IMR-90 (cell line): Measurements from ENCODE around the gene TAC4. TPM values are rescaled to one million over a fixed set of nuclear protein-coding genes. Genes with fewer than 3 reads are reported as not detected.

Source experiments
- ATAC-seq: fragments of 200-7000 bp; cut with Tn5 transposase; 2 replicates; pipeline ENCODE4 v1.9.1; 2020; ENCODE audit warnings: low read depth, mild to moderate bottlenecking, moderate library complexity
- BruUV-seq: library from RNA; stranded (reverse); fragments of 400-500 nt; replicated peaks from 2 replicates; lab custom pipeline; 2021; lab: Mats Ljungman, UMichigan
- CTCF ChIA-PET: fragments of 300-600 bp; formaldehyde crosslinking; extraction: SDS; loops from one replicate; lab custom pipeline; 2021; ENCODE audit warnings: antibody characterized with exemption; lab: Yijun Ruan, JAX
- POLR2A ChIA-PET: fragments of 300-600 bp; sonication (Branson Sonifier 250); formaldehyde crosslinking; loops from one replicate; lab custom pipeline; 2022; ENCODE audit warnings: antibody characterized with exemption; ENCODE audit not compliant: unreplicated experiment; lab: Charles Lee
- DNase-seq: peaks from one replicate; pipeline ENCODE4 v3.0.0; 2013
- H2AFZ ChIP-seq: replicated peaks from 2 replicates; pipeline ENCODE3; 2013; ENCODE audit warnings: low read length, mild to moderate bottlenecking; ENCODE audit not compliant: poor library complexity
- H2AK5ac ChIP-seq: 2 replicates; pipeline ENCODE4 v1.6.1; 2013; ENCODE audit warnings: low read depth, low read length, inconsistent platforms
- H2AK9ac ChIP-seq: replicated peaks from 2 replicates; pipeline ENCODE3; 2013; ENCODE audit warnings: mild to moderate bottlenecking, low read depth, low read length, moderate library complexity; ENCODE audit not compliant: poor library complexity
- H2BK120ac ChIP-seq: 2 replicates; pipeline ENCODE4 v1.6.1; 2013; ENCODE audit warnings: low read depth, low read length, inconsistent platforms
- H2BK15ac ChIP-seq: 3 replicates; pipeline ENCODE4 v1.6.1; 2013; ENCODE audit warnings: low read depth, low read length, inconsistent platforms
- H2BK20ac ChIP-seq: 2 replicates; pipeline ENCODE4 v1.6.1; 2013; ENCODE audit warnings: low read depth, mild to moderate bottlenecking, inconsistent platforms, low read length, moderate library complexity
- H2BK5ac ChIP-seq: 2 replicates; pipeline ENCODE4 v1.6.1; 2013; ENCODE audit warnings: mild to moderate bottlenecking, low read depth, low read length, inconsistent platforms; ENCODE audit not compliant: poor library complexity, severe bottlenecking
- H3K14ac ChIP-seq: replicated peaks from 2 replicates; pipeline ENCODE4 v1.6.1; 2013; ENCODE audit warnings: low read depth, low read length, inconsistent platforms
- H3K18ac ChIP-seq: 2 replicates; pipeline ENCODE4 v1.6.1; 2013; ENCODE audit warnings: low read depth, low read length, control low read depth
- H3K23ac ChIP-seq: 2 replicates; pipeline ENCODE4 v1.6.1; 2013; ENCODE audit warnings: low read depth, low read length, inconsistent platforms
- H3K27ac ChIP-seq: 2 replicates; pipeline ENCODE4 v1.5.1; 2013; ENCODE audit warnings: mild to moderate bottlenecking, control low read depth, low read length; ENCODE audit not compliant: insufficient read depth
- H3K27me3 ChIP-seq: 2 replicates; pipeline ENCODE4 v1.6.1; 2013; ENCODE audit warnings: low read length; ENCODE audit not compliant: control insufficient read depth, insufficient read depth
- H3K36me3 ChIP-seq: 2 replicates; pipeline ENCODE4 v1.6.1; 2013; ENCODE audit warnings: low read length, mixed read lengths; ENCODE audit not compliant: control insufficient read depth, insufficient read depth
- H3K4ac ChIP-seq: 2 replicates; pipeline ENCODE4 v1.6.1; 2013; ENCODE audit warnings: low read depth, low read length, inconsistent platforms
- H3K4me1 ChIP-seq: 2 replicates; pipeline ENCODE4 v1.6.1; 2013; ENCODE audit warnings: low read length, mixed read lengths; ENCODE audit not compliant: control insufficient read depth, insufficient read depth
- H3K4me2 ChIP-seq: 2 replicates; pipeline ENCODE4 v1.6.1; 2013; ENCODE audit warnings: low read depth, mild to moderate bottlenecking, control low read depth, low read length, moderate library complexity
- H3K4me3 ChIP-seq: 2 replicates; pipeline ENCODE4 v1.5.1; 2013; ENCODE audit warnings: low read depth, mild to moderate bottlenecking, control low read depth, low read length, moderate library complexity; ENCODE audit not compliant: insufficient read depth
- H3K56ac ChIP-seq: 2 replicates; pipeline ENCODE4 v1.6.1; 2013; ENCODE audit warnings: low read length, inconsistent platforms; ENCODE audit not compliant: insufficient read depth; ENCODE audit errors: extremely low read depth
- H3K79me1 ChIP-seq, 2 experiments: 2 replicates each; pipeline ENCODE4 v1.6.1; 2013; ENCODE audit warnings: low read length in 2 of 2, inconsistent platforms in 1 of 2, low read depth in 1 of 2
- H3K9ac ChIP-seq: 2 replicates; pipeline ENCODE4 v1.6.1; 2013; ENCODE audit warnings: low read depth, low read length, control low read depth
- H3K9me1 ChIP-seq: 2 replicates; pipeline ENCODE4 v1.6.1; 2013; ENCODE audit warnings: low read length, inconsistent platforms; ENCODE audit not compliant: insufficient read depth
- H3K9me3 ChIP-seq: 2 replicates; pipeline ENCODE4 v1.6.1; 2013; ENCODE audit warnings: low read length; ENCODE audit not compliant: control insufficient read depth, insufficient read depth
- H4K20me1 ChIP-seq: 2 replicates; pipeline ENCODE4 v1.6.1; 2013; ENCODE audit warnings: low read length, inconsistent platforms; ENCODE audit not compliant: insufficient read depth
- H4K5ac ChIP-seq: 2 replicates; pipeline ENCODE4 v1.6.1; 2013; ENCODE audit warnings: mild to moderate bottlenecking, low read depth, low read length, control low read depth
- H4K8ac ChIP-seq, 2 experiments: 2 replicates each; pipeline ENCODE4 v1.6.1; 2013; ENCODE audit warnings: low read depth in 2 of 2, low read length in 2 of 2, control low read depth in 1 of 2, inconsistent platforms in 1 of 2
- H4K91ac ChIP-seq: 2 replicates; pipeline ENCODE4 v1.6.1; 2013; ENCODE audit warnings: low read depth, low read length, inconsistent platforms; ENCODE audit not compliant: insufficient read depth
- BHLHE40 ChIP-seq: fragments of 150-350 bp; IDR thresholded peaks from 2 replicates; pipeline ENCODE4 v1.6.1; 2016; ENCODE audit warnings: mild to moderate bottlenecking, low read depth, low read length
- CEBPB ChIP-seq: IDR thresholded peaks from 2 replicates; pipeline ENCODE4 v1.6.1; 2012; ENCODE audit warnings: low read depth, low read length, improper control_type of control experiment
- CHD1 ChIP-seq: IDR thresholded peaks from 2 replicates; pipeline ENCODE4 v1.6.1; 2012; ENCODE audit warnings: low read depth, low read length, improper control_type of control experiment
- FOS ChIP-seq: fragments of 150-350 bp; IDR thresholded peaks from 2 replicates; pipeline ENCODE4 v1.6.1; 2016; ENCODE audit warnings: low read depth, low read length
- MAFK ChIP-seq: IDR thresholded peaks from 2 replicates; pipeline ENCODE4 v1.6.1; 2012; ENCODE audit warnings: low read depth, low read length, improper control_type of control experiment
- MAZ ChIP-seq: IDR thresholded peaks from 2 replicates; pipeline ENCODE4 v1.6.1; 2012; ENCODE audit warnings: low read depth, mild to moderate bottlenecking, low read length, improper control_type of control experiment, moderate library complexity, borderline replicate concordance
- MXI1 ChIP-seq: IDR thresholded peaks from 2 replicates; pipeline ENCODE4 v1.6.1; 2012; ENCODE audit warnings: low read depth, mild to moderate bottlenecking, low read length, moderate library complexity, borderline replicate concordance
- NFE2L2 ChIP-seq: fragments of 150-350 bp; IDR thresholded peaks from 2 replicates; pipeline ENCODE4 v1.6.1; 2016; ENCODE audit warnings: low read depth, mild to moderate bottlenecking, low read length
- POLR2A ChIP-seq: IDR thresholded peaks from 2 replicates; pipeline ENCODE4 v1.6.1; 2012; ENCODE audit warnings: mild to moderate bottlenecking, low read depth, low read length
- RAD21 ChIP-seq: IDR thresholded peaks from 2 replicates; pipeline ENCODE4 v1.6.1; 2012; ENCODE audit warnings: low read length, improper control_type of control experiment
- RCOR1 ChIP-seq: IDR thresholded peaks from 2 replicates; pipeline ENCODE4 v1.6.1; 2012; ENCODE audit warnings: mild to moderate bottlenecking, low read length, improper control_type of control experiment; ENCODE audit not compliant: insufficient replicate concordance
- RFX5 ChIP-seq: IDR thresholded peaks from 2 replicates; pipeline ENCODE4 v1.8.0; 2012; ENCODE audit warnings: low read depth, mild to moderate bottlenecking, low read length, moderate library complexity
- SMC3 ChIP-seq: fragments of 150-350 bp; IDR thresholded peaks from 2 replicates; pipeline ENCODE4 v1.6.1; 2016; ENCODE audit warnings: low read depth, mild to moderate bottlenecking, antibody characterized with exemption, low read length, moderate library complexity
- whole genome bisulfite sequencing, 2 experiments: methylation state at CpG; one replicate each; pipeline versions ENCODE4 v1.1.5 to v1.1.7; 2013; ENCODE audit warnings: missing lambda C conversion rate in 2 of 2; ENCODE audit not compliant: insufficient read length in 1 of 2; ENCODE audit errors: extremely low coverage in 2 of 2; 5-methylcytosine and 5-hydroxymethylcytosine counted together
- dilution Hi-C: fragments of 300-500 bp; cut with HindIII; formaldehyde crosslinking; loops from one replicate; pipeline ENCODE4 v1.14.3; 2018; ENCODE audit warnings: low sequenced_read_pairs; ENCODE audit not compliant: unreplicated experiment
- in situ Hi-C: fragments of 300-500 bp; cut with MboI; formaldehyde crosslinking; loops from 3 replicates; pipeline ENCODE4 v1.14.3; 2019; ENCODE audit warnings: low sequenced_read_pairs, inconsistent platforms, mixed read lengths
- intact Hi-C: fragments of 100-400 bp; cut with micrococcal nuclease; formaldehyde crosslinking; loops from 2 replicates; pipeline ENCODE4 v1.10.0; 2022
- polyA plus RNA-seq, 3 experiments: library from polyadenylated mRNA; depleted of rRNA; stranded (reverse); fragments of >200 nt; gene quantifications; 2 replicates each; pipeline ENCODE4 v1.2.3, GENCODE V29; 2012; ENCODE audit warnings: low replicate concordance in 1 of 3
- total RNA-seq: library from RNA; depleted of rRNA; stranded (reverse); fragments of >200 nt; gene quantifications from 2 replicates; pipeline ENCODE4 v1.2.3, GENCODE V29; 2012
- TF ChIP-seq, protein P1 (sequence below): conservative IDR thresholded peaks from 2 replicates; pipeline ENCODE4 v1.5.1; 2012; ENCODE audit warnings: mild to moderate bottlenecking, low read depth, low read length, improper control_type of control experiment
- TF ChIP-seq, protein P2 (sequence below): fragments of 150-350 bp; IDR thresholded peaks from 2 replicates; pipeline ENCODE4 v1.6.1; 2017; ENCODE audit warnings: mild to moderate bottlenecking, antibody characterized with exemption, low read length, low read depth
- TF ChIP-seq, protein P3 (sequence below): fragments of 150-350 bp; IDR thresholded peaks from 2 replicates; pipeline ENCODE4 v1.6.1; 2016; ENCODE audit warnings: low read depth, mild to moderate bottlenecking, low read length, moderate library complexity, borderline replicate concordance

The TAC4 gene
- total and polyA plus RNA-seq, 2 of the 4 experiments (the other 2 are of a cell fraction), result not detected

DNA sequence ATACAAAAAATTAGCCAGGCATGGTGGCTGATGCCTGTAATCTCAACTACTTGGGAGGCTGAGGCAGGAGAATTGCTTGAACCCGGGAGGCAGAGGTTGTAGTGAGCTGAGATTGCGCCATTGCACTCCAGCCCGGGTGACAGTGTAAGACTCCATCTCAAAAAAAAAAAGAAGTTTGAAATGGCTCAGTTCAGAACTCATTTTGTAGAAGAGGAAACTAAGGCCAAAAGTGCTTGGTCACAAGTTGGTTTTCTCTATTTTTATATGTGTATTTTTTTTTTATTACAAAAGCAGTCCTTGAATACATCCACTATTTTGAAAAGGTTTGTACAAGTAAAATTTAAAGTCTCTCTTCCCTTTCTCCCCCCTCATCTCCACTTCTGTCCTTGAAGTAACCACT is 5.5 kb downstream of the TAC4 start:
- Histone ChIP-seq H3K56ac (no peak overlapping the region), H3K4me2 (no peak overlapping the region), H3K23ac (no peak overlapping the region), H3K4ac (no peak overlapping the region), H2BK15ac (no peak overlapping the region), H2AK9ac (no peak overlapping the region), H2BK120ac (no peak overlapping the region), H4K20me1 (no peaks in the 10 kb centered on the region), H4K8ac (no peak overlapping the region), H3K36me3 (no peaks in the 10 kb centered on the region), H3K27me3 (no peaks in the 10 kb centered on the region), H4K5ac (no peak overlapping the region), H2BK20ac (no peak overlapping the region), H3K9me1 (peaks cover 10% of the 10 kb centered on the region), H3K79me1 (no peaks in the 10 kb centered on the region), H3K18ac (no peak overlapping the region), H3K14ac (no peak overlapping the region), H2AK5ac (no peak overlapping the region), H3K4me1 (peaks cover 6% of the 10 kb centered on the region; the same call in 1 of the 2 replicates), H2AFZ (no peak overlapping the region), H3K4me3 (no peak overlapping the region), H3K9ac (no peak overlapping the region), H3K9me3 (no peaks in the 10 kb centered on the region), H2BK5ac (no peak overlapping the region), H3K27ac (no peak overlapping the region), H4K91ac (no peak overlapping the region)
- no CpG with 5 or more reads among the region's 3 CpGs for WGBS, 2 experiments
- ChIA-PET CTCF (no interaction called here), POLR2A (no interaction called here)
- BruUV-seq, result no TSS peak
- intact Hi-C loops, result no loop called here
- TF ChIP-seq POLR2A (no peak), SMC3 (no peak), MXI1 (no peak), CEBPB (no peak), CHD1 (no peak), NFE2L2 (no peak), MAZ (no peak), MAFK (no peak), FOS (no peak), RFX5 (no peak), RCOR1 (no peak), RAD21 (no peak), BHLHE40 (no peak)
- TF ChIP-seq, protein P1, sequence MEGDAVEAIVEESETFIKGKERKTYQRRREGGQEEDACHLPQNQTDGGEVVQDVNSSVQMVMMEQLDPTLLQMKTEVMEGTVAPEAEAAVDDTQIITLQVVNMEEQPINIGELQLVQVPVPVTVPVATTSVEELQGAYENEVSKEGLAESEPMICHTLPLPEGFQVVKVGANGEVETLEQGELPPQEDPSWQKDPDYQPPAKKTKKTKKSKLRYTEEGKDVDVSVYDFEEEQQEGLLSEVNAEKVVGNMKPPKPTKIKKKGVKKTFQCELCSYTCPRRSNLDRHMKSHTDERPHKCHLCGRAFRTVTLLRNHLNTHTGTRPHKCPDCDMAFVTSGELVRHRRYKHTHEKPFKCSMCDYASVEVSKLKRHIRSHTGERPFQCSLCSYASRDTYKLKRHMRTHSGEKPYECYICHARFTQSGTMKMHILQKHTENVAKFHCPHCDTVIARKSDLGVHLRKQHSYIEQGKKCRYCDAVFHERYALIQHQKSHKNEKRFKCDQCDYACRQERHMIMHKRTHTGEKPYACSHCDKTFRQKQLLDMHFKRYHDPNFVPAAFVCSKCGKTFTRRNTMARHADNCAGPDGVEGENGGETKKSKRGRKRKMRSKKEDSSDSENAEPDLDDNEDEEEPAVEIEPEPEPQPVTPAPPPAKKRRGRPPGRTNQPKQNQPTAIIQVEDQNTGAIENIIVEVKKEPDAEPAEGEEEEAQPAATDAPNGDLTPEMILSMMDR, result no peak
- TF ChIP-seq, protein P2, sequence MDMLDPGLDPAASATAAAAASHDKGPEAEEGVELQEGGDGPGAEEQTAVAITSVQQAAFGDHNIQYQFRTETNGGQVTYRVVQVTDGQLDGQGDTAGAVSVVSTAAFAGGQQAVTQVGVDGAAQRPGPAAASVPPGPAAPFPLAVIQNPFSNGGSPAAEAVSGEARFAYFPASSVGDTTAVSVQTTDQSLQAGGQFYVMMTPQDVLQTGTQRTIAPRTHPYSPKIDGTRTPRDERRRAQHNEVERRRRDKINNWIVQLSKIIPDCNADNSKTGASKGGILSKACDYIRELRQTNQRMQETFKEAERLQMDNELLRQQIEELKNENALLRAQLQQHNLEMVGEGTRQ, result no peak
- TF ChIP-seq, protein P3, sequence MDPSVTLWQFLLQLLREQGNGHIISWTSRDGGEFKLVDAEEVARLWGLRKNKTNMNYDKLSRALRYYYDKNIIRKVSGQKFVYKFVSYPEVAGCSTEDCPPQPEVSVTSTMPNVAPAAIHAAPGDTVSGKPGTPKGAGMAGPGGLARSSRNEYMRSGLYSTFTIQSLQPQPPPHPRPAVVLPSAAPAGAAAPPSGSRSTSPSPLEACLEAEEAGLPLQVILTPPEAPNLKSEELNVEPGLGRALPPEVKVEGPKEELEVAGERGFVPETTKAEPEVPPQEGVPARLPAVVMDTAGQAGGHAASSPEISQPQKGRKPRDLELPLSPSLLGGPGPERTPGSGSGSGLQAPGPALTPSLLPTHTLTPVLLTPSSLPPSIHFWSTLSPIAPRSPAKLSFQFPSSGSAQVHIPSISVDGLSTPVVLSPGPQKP, result no peak
- no peak for DNase-seq
- in situ Hi-C loops, result no loop called here
- dilution Hi-C loops, result no loop called here
- no peak for ATAC-seq
